Smooth muscle cell (in vitro differentiated cells): ENCODE data around the gene MEX3B. TPM values are rescaled to one million over a fixed set of nuclear protein-coding genes. Genes with fewer than 3 reads are reported as not detected.

Source experiments
- DNase-seq: peaks from one replicate; lab custom pipeline; 2025; ENCODE audit not compliant: unreplicated experiment; lab: John Stamatoyannopoulos, UW
- H2AFZ ChIP-seq: fragments of 200-600 bp; sonication (generic); 2 replicates; pipeline ENCODE4 v1.6.0; 2016; ENCODE audit warnings: antibody characterized with exemption, low read depth, mild to moderate bottlenecking
- H3F3A ChIP-seq: fragments of 200-600 bp; sonication (generic); 2 replicates; pipeline ENCODE4 v1.6.0; 2017; ENCODE audit warnings: antibody characterized with exemption, low read depth
- H3K27ac ChIP-seq: fragments of 200-600 bp; sonication (generic); 2 replicates; pipeline ENCODE4 v1.5.1; 2016; ENCODE audit warnings: low read depth, mild to moderate bottlenecking
- H3K27me3 ChIP-seq: fragments of 200-600 bp; sonication (generic); 2 replicates; pipeline ENCODE4 v1.6.1; 2016; ENCODE audit warnings: low read depth, mild to moderate bottlenecking
- H3K36me3 ChIP-seq: fragments of 200-600 bp; sonication (generic); 2 replicates; pipeline ENCODE4 v1.5.1; 2016; ENCODE audit warnings: low read depth
- H3K4me1 ChIP-seq: fragments of 200-600 bp; sonication (generic); 2 replicates; pipeline ENCODE4 v1.5.1; 2016; ENCODE audit warnings: low read depth
- H3K4me2 ChIP-seq: fragments of 200-600 bp; sonication (generic); 2 replicates; pipeline ENCODE4 v1.6.0; 2016; ENCODE audit warnings: mild to moderate bottlenecking
- H3K4me3 ChIP-seq: fragments of 200-600 bp; sonication (generic); 2 replicates; pipeline ENCODE4 v1.5.1; 2016; ENCODE audit warnings: mild to moderate bottlenecking
- H3K79me2 ChIP-seq: fragments of 200-600 bp; sonication (generic); 2 replicates; pipeline ENCODE4 v1.6.0; 2016; ENCODE audit warnings: low read depth, mild to moderate bottlenecking
- H3K9ac ChIP-seq: fragments of 200-600 bp; sonication (generic); 2 replicates; pipeline ENCODE4 v1.6.0; 2016; ENCODE audit warnings: low read depth
- H3K9me3 ChIP-seq: fragments of 200-600 bp; sonication (generic); replicated peaks from 2 replicates; pipeline ENCODE4 v1.5.1; 2016; ENCODE audit warnings: low read depth
- H4K20me1 ChIP-seq: fragments of 200-600 bp; sonication (generic); 2 replicates; pipeline ENCODE4 v1.6.0; 2016; ENCODE audit warnings: low read depth
- WGBS: methylation state at CpG from one replicate; pipeline ENCODE4 v1.1.7; 2016; ENCODE audit warnings: low lambda C conversion rate; 5-methylcytosine and 5-hydroxymethylcytosine counted together
- polyA plus RNA-seq: library from polyadenylated mRNA; unstranded; fragments of >200 nt; fragmentation: Nextera tagmentation; extraction: Ambion mirVana; gene quantifications from 2 replicates; pipeline ENCODE4 v1.2.1, GENCODE V29; 2016
- total RNA-seq: library from RNA; depleted of rRNA; stranded (reverse); fragments of >200 nt; gene quantifications from 2 replicates; pipeline ENCODE4 v1.2.3, GENCODE V29; 2014
- TF ChIP-seq, protein P1 (sequence below): fragments of 200-600 bp; sonication (generic); IDR thresholded peaks from 2 replicates; pipeline ENCODE4 v1.5.1; 2017; ENCODE audit warnings: borderline replicate concordance, mild to moderate bottlenecking, antibody characterized with exemption; ENCODE audit not compliant: insufficient read depth, poor library complexity, severe bottlenecking

MEX3B gene
- total and polyA plus RNA-seq, 2 experiments from 2014 or later: 7.5 to 13.7 TPM

DNA sequence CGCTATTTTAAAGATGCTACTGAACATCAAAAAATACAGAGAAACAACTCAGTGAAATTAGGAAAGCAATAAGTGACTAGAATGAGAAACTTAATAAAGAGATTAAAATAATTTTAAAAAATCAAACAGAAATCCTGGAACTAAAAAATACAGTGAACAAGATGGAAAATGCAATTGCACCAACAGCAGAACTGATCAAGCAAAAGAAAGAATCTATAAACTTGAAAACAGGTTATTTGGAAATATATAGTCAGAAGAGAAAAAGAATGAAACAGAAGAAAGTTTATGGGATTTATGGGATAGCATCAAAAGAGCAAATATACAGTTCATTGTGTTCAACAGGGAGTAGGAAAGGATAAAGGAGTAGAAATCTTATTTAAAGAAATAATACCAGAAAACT is 53.3 kb downstream of the MEX3B start:
- DNase-seq: no peak
- peaks cover 3% of the 10 kb centered on the region for H3K36me3 ChIP-seq
- no peak overlapping the region for H3K4me3 ChIP-seq
- H3K9ac ChIP-seq: no peak overlapping the region
- peaks cover 5% of the 10 kb centered on the region for H3K4me1 ChIP-seq
- peaks cover 3% of the 10 kb centered on the region for H3K9me3 ChIP-seq
- H4K20me1 ChIP-seq: no peaks in the 10 kb centered on the region
- no peaks in the 10 kb centered on the region for H3K79me2 ChIP-seq
- no peak overlapping the region for H2AFZ ChIP-seq
- 95% methylated on average over 1 of the region's 1 CpG for WGBS
- no peak overlapping the region for H3K4me2 ChIP-seq
- H3K27ac ChIP-seq: no peak overlapping the region
- no peaks in the 10 kb centered on the region for H3K27me3 ChIP-seq
- H3F3A ChIP-seq: no peaks in the 10 kb centered on the region
- TF ChIP-seq, protein P1, sequence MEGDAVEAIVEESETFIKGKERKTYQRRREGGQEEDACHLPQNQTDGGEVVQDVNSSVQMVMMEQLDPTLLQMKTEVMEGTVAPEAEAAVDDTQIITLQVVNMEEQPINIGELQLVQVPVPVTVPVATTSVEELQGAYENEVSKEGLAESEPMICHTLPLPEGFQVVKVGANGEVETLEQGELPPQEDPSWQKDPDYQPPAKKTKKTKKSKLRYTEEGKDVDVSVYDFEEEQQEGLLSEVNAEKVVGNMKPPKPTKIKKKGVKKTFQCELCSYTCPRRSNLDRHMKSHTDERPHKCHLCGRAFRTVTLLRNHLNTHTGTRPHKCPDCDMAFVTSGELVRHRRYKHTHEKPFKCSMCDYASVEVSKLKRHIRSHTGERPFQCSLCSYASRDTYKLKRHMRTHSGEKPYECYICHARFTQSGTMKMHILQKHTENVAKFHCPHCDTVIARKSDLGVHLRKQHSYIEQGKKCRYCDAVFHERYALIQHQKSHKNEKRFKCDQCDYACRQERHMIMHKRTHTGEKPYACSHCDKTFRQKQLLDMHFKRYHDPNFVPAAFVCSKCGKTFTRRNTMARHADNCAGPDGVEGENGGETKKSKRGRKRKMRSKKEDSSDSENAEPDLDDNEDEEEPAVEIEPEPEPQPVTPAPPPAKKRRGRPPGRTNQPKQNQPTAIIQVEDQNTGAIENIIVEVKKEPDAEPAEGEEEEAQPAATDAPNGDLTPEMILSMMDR: no peak

Other genes with a start within 250 kb of the MEX3B start
- 12.8 and 13.2 TPM in 2 replicates for gene EFL1, start 216.7 kb upstream of the MEX3B start, total RNA-seq
- 4.5 and 9.6 TPM in 2 replicates for gene EFL1, start 216.7 kb upstream of the MEX3B start, polyA plus RNA-seq
- gene SAXO2, start 216.8 kb upstream of the MEX3B start, total RNA-seq: 0.54 TPM in 1 of 2 replicates, not detected in the other
- 1.2 TPM in 1 of 2 replicates, not detected in the other for gene SAXO2, start 216.8 kb upstream of the MEX3B start, polyA plus RNA-seq